Spleen (tissue), 11 donors: Measurements from ENCODE around the gene LRRC37A3. TPM values are rescaled to one million over a fixed set of nuclear protein-coding genes. Genes with fewer than 3 reads are reported as not detected.
"Not testable (repeated sequence)": the region's sequence is repeated elsewhere in the genome, so short reads cannot be mapped to it uniquely, and the experiment has no call there.

Experiments
- DNase-seq: peaks from one replicate; pipeline ENCODE4 v3.0.0-alpha.2; 2020
- H3K27ac ChIP-seq, 8 donors: fragments of 200-600 bp; sonication (generic) in 7 of 8; 1 replicate in 4 of 8; 2 replicates in 4 of 8; pipeline versions ENCODE4 v1.5.0 to v1.8.0; 2016 to 2021; ENCODE audit warnings: inconsistent platforms in 4 of 8, mild to moderate bottlenecking in 4 of 8, moderate library complexity in 1 of 8
- H3K27me3 ChIP-seq, 7 donors: fragments of 200-600 bp; sonication (generic) in 6 of 7; replicated peaks in 1 of 7; 1 replicate in 4 of 7; 2 replicates in 3 of 7; pipeline versions ENCODE4 v1.5.0 to v1.8.0; 2016 to 2021; ENCODE audit warnings: inconsistent platforms in 3 of 7, mild to moderate bottlenecking in 1 of 7
- H3K36me3 ChIP-seq, 6 donors: fragments of 200-600 bp; sonication (generic) in 5 of 6; 1 replicate in 4 of 6; 2 replicates in 2 of 6; pipeline versions ENCODE4 v1.5.0 to v1.8.0; 2016 to 2021; ENCODE audit warnings: inconsistent platforms in 2 of 6
- H3K4me1 ChIP-seq, 6 donors: fragments of 200-600 bp; sonication (generic) in 5 of 6; 1 replicate in 3 of 6; 2 replicates in 3 of 6; pipeline versions ENCODE4 v1.5.0 to v1.8.0; 2016 to 2021; ENCODE audit warnings: inconsistent platforms in 3 of 6
- H3K4me3 ChIP-seq, 8 donors: fragments of 200-600 bp; sonication (generic) in 7 of 8; 1 replicate in 4 of 8; 2 replicates in 4 of 8; pipeline versions ENCODE4 v1.5.0 to v1.8.0; 2016 to 2021; ENCODE audit warnings: inconsistent platforms in 4 of 8, mild to moderate bottlenecking in 4 of 8, moderate library complexity in 2 of 8
- H3K9me3 ChIP-seq, 8 donors: fragments of 200-600 bp; sonication (generic) in 7 of 8; 1 replicate in 4 of 8; 2 replicates in 4 of 8; pipeline versions ENCODE4 v1.5.0 to v1.8.0; 2016 to 2021; ENCODE audit warnings: inconsistent platforms in 4 of 8
- POLR2AphosphoS5 ChIP-seq, 3 donors: sonication (generic); formaldehyde crosslinking; IDR thresholded peaks; one replicate each; pipeline ENCODE4 v1.5.1; 2017; ENCODE audit warnings: antibody characterized with exemption in 3 of 3
- WGBS, 5 donors: extraction: QIAGEN DNeasy Blood & Tissue Kit in 3 of 5; methylation state at CpG; one replicate each; pipeline versions ENCODE4 v1.1.5 to v1.1.7; 2013 to 2018; 5-methylcytosine and 5-hydroxymethylcytosine counted together
- intact Hi-C: fragments of 100-400 bp; cut with DNase I; formaldehyde crosslinking; loops from one replicate; pipeline ENCODE4 v1.15.0; 2023; ENCODE audit warnings: low total_unique reads
- polyA plus RNA-seq, 3 donors: library from polyadenylated mRNA; stranded (reverse); fragments of 200-250 nt; gene quantifications; one replicate each; pipeline ENCODE4 v1.2.1, GENCODE V29; 2013
- small RNA-seq, 4 donors: library from RNA; depleted of rRNA; stranded (forward); fragments of <200 nt; gene quantifications; one replicate each; pipeline ENCODE3, GENCODE V24; 2016
- total RNA-seq, 7 donors: library from RNA; depleted of rRNA in 3 of 7; stranded (reverse); fragments of >200 nt in 3 of 7; fragmentation: NEBNext Ultra II Directional in 4 of 7; extraction: Animal tissue kit (Norgen Biotek cat#: 25700) in 4 of 7; gene quantifications; one replicate each; pipeline versions ENCODE4 v1.1.0 to v1.2.1, GENCODE V29; 2016 to 2021
- donor health status: healthy with polysubstance abuse.
- donor health status: DM: no; HTN: no; CAD: no; lungs with moderate emphysema.
- donor health status: DM: no; HTN: no; CAD: no.
- donor health status: Bipolar disorder and iron deficiency.
- donor health status: healthy.
- donor health status: DM: no; HTN: no; CAD: no.
- donor health status: DM: yes; HTN: yes; CAD: no.

LRRC37A3 gene
- total and polyA plus RNA-seq, 10 donors = 1.8 to 44.8 (median 14.0) TPM

DNA sequence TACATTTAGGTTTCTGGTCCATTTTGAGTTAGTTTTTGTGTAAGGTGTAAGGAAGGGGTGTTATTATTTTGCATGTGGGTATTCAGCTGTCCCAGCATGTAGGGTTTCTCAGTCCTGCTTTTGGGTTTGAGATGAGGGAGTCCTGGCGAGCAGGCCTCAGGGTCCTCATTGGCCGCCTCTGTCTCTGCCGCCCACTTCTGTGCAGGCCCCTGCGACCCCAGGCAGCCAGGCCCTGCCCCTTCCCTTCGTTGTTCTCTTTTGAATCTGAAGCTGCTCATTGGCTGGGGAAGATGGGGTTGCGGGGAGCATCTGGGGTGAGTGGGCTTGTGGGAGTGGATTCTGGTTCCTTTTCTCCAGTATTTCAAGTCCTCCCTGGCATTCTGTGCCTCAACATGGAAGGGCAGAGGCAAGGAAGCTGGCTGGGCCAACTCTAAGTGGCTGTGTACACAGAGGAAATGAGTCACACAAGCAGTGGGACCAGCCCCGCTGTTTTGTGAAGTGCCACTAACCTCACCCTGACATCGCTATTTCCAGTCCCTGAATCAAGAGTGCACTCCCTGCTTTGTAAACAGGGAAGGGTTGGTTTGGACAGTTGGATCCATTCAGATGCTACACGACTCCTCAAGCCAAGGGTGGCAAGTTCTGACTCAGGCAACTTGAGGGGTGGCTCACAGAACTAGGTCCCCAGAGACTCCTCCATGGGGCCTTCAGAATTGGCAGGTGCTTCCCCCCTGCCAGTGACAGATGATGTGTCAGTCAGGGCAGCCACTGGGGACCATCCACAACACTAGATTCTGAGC is 110.9 kb downstream of the LRRC37A3 start:
- not testable (repeated sequence) for H3K4me3 ChIP-seq
- H3K27ac ChIP-seq = peak overlapping the region; percentile 29 to 84 (median 72)

More for the DNA sequence above, 110.9 kb downstream of the LRRC37A3 start:
- intact Hi-C loops, H3K27me3 ChIP-seq, H3K9me3 ChIP-seq: not testable (repeated sequence)
- 15 to 36% (median 27%) methylated on average over 6 to 9 of the region's 9 CpGs for WGBS, 5 donors
- Histone ChIP-seq H3K4me1 (peaks cover 3 to 30% (median 21%) of the 10 kb centered on the region in 6 donors), H3K36me3 (peaks cover 0 to 48% (median under 1%) of the 10 kb centered on the region in 6 donors)
- peak; percentile 89 for DNase-seq
- TF ChIP-seq POLR2AphosphoS5 (IDR thresholded peaks at IDR 0.05) = peak in 2 of 3 donors; percentile 44 to 82

Small RNA genes lying within 50 kb of the gene (small RNA-seq; reads per million reads assigned to genes)
- gene AC037487.3 (0 reads per million in 4 donors), gene AC103810.6 (0 reads per million in 4 donors), gene AC103810.7 (0 reads per million in 4 donors), gene RDM1P4 (0 reads per million in 4 donors), gene RN7SL404P (0 reads per million in 4 donors), gene RNU7-115P (0 reads per million in 4 donors)

Other genes starting within 250 kb of the LRRC37A3 start
- 100 to 1,000 TPM in 3 of 7 donors, 10 to 100 TPM in 4; 69.5 to 125 (median 84.5) TPM for gene GNA13, start 137.3 kb upstream of the LRRC37A3 start, total RNA-seq
- gene GNA13, start 137.3 kb upstream of the LRRC37A3 start, polyA plus RNA-seq = 10 to 100 TPM; 20.5 to 37.5 (median 25.4) TPM
- 1 to 10 TPM; 5.5 to 9.2 (median 7.5) TPM for gene RGS9, start 217.9 kb upstream of the LRRC37A3 start, total RNA-seq
- 1 to 10 TPM; 6.6 to 9.6 (median 6.8) TPM for gene RGS9, start 217.9 kb upstream of the LRRC37A3 start, polyA plus RNA-seq